CD14-positive monocyte (primary cell): ENCODE data around the gene CISD3. TPM values are rescaled to one million over a fixed set of nuclear protein-coding genes. Genes with fewer than 3 reads are reported as not detected.

Experiments used
- DNase-seq, 3 donors: peaks; one replicate each; pipeline ENCODE4 v3.0.0-alpha.2; 2011 to 2022
- H2AFZ ChIP-seq: 2 replicates; pipeline ENCODE4 v1.6.0; 2012; ENCODE audit warnings: mild to moderate bottlenecking, low read depth, low read length, inconsistent platforms; ENCODE audit not compliant: insufficient read depth, poor library complexity, severe bottlenecking
- H3K27ac ChIP-seq, 2 donors: 1 replicate in 1 of 2; 2 replicates in 1 of 2; pipeline ENCODE4 v1.5.1; 2012 to 2013; ENCODE audit warnings: low read length in 2 of 2, control low read depth in 1 of 2, inconsistent platforms in 1 of 2, low read depth in 1 of 2, mild to moderate bottlenecking in 1 of 2
- H3K27me3 ChIP-seq, 2 donors: one replicate each; pipeline versions ENCODE4 v1.6.0 to v1.6.1; 2011 to 2013; ENCODE audit warnings: low read length in 2 of 2; ENCODE audit not compliant: control insufficient read depth in 2 of 2, insufficient read depth in 2 of 2
- H3K36me3 ChIP-seq, 2 donors: replicated peaks in 1 of 2; 1 replicate in 1 of 2; 2 replicates in 1 of 2; pipeline versions ENCODE4 v1.5.1 to v1.6.1; 2012 to 2013; ENCODE audit warnings: low read length in 2 of 2, control low read depth in 1 of 2, inconsistent platforms in 1 of 2, mild to moderate bottlenecking in 1 of 2; ENCODE audit not compliant: insufficient read depth in 2 of 2, control insufficient read depth in 1 of 2
- H3K4me1 ChIP-seq, 2 donors: 1 replicate in 1 of 2; 2 replicates in 1 of 2; pipeline versions ENCODE4 v1.5.1 to v1.6.1; 2012 to 2013; ENCODE audit warnings: low read length in 2 of 2, control low read depth in 1 of 2, inconsistent platforms in 1 of 2, mild to moderate bottlenecking in 1 of 2, moderate library complexity in 1 of 2; ENCODE audit not compliant: insufficient read depth in 2 of 2, control insufficient read depth in 1 of 2
- H3K4me2 ChIP-seq: replicated peaks from 2 replicates; pipeline ENCODE3; 2012; ENCODE audit warnings: low read length, moderate library complexity, mild to moderate bottlenecking; ENCODE audit not compliant: poor library complexity, severe bottlenecking; ENCODE audit errors: extremely low read depth
- H3K4me3 ChIP-seq, 3 experiments: fragments of 200-600 bp in 1 of 3; sonication (generic) in 1 of 3; replicated peaks in 1 of 3; 1 replicate in 2 of 3; 2 replicates in 1 of 3; pipeline ENCODE4 v1.5.1; 2011 to 2013; ENCODE audit warnings: low read length in 3 of 3, mild to moderate bottlenecking in 3 of 3, control low read depth in 2 of 3, low read depth in 2 of 3, inconsistent platforms in 1 of 3, moderate library complexity in 1 of 3
- H3K79me2 ChIP-seq: 2 replicates; pipeline ENCODE4 v1.6.0; 2012; ENCODE audit warnings: mild to moderate bottlenecking, control low read depth, inconsistent platforms, low read length, moderate library complexity; ENCODE audit not compliant: insufficient read depth
- H3K9ac ChIP-seq: 2 replicates; pipeline ENCODE4 v1.6.0; 2017; ENCODE audit warnings: low read length, mild to moderate bottlenecking; ENCODE audit not compliant: insufficient read depth, poor library complexity, severe bottlenecking
- H3K9me3 ChIP-seq, 2 donors: replicated peaks in 1 of 2; 1 replicate in 1 of 2; 2 replicates in 1 of 2; pipeline versions ENCODE4 v1.5.1 to v1.6.1; 2012 to 2013; ENCODE audit warnings: low read length in 2 of 2, control low read depth in 1 of 2; ENCODE audit not compliant: control insufficient read depth in 1 of 2, insufficient read depth in 1 of 2
- H4K20me1 ChIP-seq: 2 replicates; pipeline ENCODE4 v1.6.0; 2012; ENCODE audit warnings: mild to moderate bottlenecking, low read length, control low read depth, moderate library complexity; ENCODE audit not compliant: insufficient read depth
- H3K27ac Mint-ChIP-seq, 7 donors: one replicate each; pipeline ENCODE4 v1.8.0; 2020; ENCODE audit warnings: mild to moderate bottlenecking in 7 of 7, mixed read lengths in 7 of 7, moderate library complexity in 6 of 7, inconsistent platforms in 2 of 7
- H3K27me3 Mint-ChIP-seq, 3 donors: one replicate each; pipeline ENCODE4 v1.8.0; 2021 to 2022; ENCODE audit warnings: low read depth in 3 of 3, mild to moderate bottlenecking in 3 of 3, mixed read lengths in 3 of 3, moderate library complexity in 3 of 3, inconsistent platforms in 1 of 3
- H3K36me3 Mint-ChIP-seq, 2 donors: one replicate each; pipeline ENCODE4 v1.8.0; 2020; ENCODE audit warnings: mixed read lengths in 2 of 2, inconsistent platforms in 1 of 2, mild to moderate bottlenecking in 1 of 2
- H3K4me1 Mint-ChIP-seq: one replicate; pipeline ENCODE4 v1.8.0; 2020; ENCODE audit warnings: mild to moderate bottlenecking, mixed read lengths
- H3K4me3 Mint-ChIP-seq, 2 donors: one replicate each; pipeline ENCODE4 v1.8.0; 2020; ENCODE audit warnings: mild to moderate bottlenecking in 2 of 2, mixed read lengths in 2 of 2, moderate library complexity in 1 of 2
- H3K9me3 Mint-ChIP-seq, 7 donors: one replicate each; pipeline ENCODE4 v1.8.0; 2020 to 2022; ENCODE audit warnings: mixed read lengths in 7 of 7, mild to moderate bottlenecking in 6 of 7, moderate library complexity in 6 of 7, inconsistent platforms in 2 of 7
- WGBS: methylation state at CpG from one replicate; pipeline ENCODE4 v1.1.5; 2013; ENCODE audit warnings: missing lambda C conversion rate; ENCODE audit not compliant: insufficient coverage; 5-methylcytosine and 5-hydroxymethylcytosine counted together
- intact Hi-C, 2 donors: fragments of 100-400 bp; cut with micrococcal nuclease; formaldehyde crosslinking; loops; one replicate each; pipeline versions ENCODE4 v1.15.0 to v1.15.1; 2023
- polyA plus RNA-seq, 3 donors: library from polyadenylated mRNA; depleted of rRNA in 1 of 3; unstranded in 2 of 3; stranded (reverse) in 1 of 3; fragments of 300-500 nt in 2 of 3; fragments of >200 nt in 1 of 3; fragmentation: Illumina TruSeq in 2 of 3; gene quantifications; 1 replicate in 2 of 3; 2 replicates in 1 of 3; pipeline ENCODE4 v1.2.3, GENCODE V29; 2012 to 2021
- TF ChIP-seq, protein P1 (sequence below): fragments of 200-600 bp; IDR thresholded peaks from one replicate; pipeline ENCODE4 v1.8.0; 2022; ENCODE audit warnings: antibody characterized with exemption, mild to moderate bottlenecking

The CISD3 gene
- polyA plus RNA-seq, 3 donors, result 7.1 to 61.2 (median 53.4) TPM

DNA sequence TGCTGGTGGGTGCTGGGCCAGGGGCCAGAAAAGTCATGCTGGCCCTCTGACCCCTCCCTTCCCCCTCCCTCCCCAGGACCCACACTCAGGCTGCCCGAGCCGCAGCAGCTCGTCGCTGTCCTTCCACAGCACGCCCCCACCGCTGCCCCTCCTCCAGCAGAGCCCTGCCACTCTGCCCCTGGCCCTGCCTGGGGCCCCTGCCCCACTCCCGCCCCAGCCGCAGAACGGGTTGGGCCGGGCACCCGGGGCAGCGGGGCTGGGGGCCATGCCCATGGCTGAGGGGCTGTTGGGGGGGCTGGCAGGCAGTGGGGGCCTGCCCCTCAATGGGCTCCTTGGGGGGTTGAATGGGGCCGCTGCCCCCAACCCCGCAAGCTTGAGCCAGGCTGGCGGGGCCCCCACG lies 8.3 kb upstream of the CISD3 start:
- H3K4me3 ChIP-seq, result no peak overlapping the region
- H3K27ac Mint-ChIP-seq, result no peak overlapping the region
- TF ChIP-seq, protein P1, sequence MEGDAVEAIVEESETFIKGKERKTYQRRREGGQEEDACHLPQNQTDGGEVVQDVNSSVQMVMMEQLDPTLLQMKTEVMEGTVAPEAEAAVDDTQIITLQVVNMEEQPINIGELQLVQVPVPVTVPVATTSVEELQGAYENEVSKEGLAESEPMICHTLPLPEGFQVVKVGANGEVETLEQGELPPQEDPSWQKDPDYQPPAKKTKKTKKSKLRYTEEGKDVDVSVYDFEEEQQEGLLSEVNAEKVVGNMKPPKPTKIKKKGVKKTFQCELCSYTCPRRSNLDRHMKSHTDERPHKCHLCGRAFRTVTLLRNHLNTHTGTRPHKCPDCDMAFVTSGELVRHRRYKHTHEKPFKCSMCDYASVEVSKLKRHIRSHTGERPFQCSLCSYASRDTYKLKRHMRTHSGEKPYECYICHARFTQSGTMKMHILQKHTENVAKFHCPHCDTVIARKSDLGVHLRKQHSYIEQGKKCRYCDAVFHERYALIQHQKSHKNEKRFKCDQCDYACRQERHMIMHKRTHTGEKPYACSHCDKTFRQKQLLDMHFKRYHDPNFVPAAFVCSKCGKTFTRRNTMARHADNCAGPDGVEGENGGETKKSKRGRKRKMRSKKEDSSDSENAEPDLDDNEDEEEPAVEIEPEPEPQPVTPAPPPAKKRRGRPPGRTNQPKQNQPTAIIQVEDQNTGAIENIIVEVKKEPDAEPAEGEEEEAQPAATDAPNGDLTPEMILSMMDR, result no peak
- no peak overlapping the region for H3K4me3 Mint-ChIP-seq
- WGBS, result 100% methylated on average over 1 of the region's 16 CpGs
- H3K27me3 ChIP-seq, result no peaks in the 10 kb centered on the region
- H3K4me1 ChIP-seq, result peaks cover 8 to 11% of the 10 kb centered on the region in 2 donors
- H3K9ac ChIP-seq, result no peak overlapping the region
- H3K36me3 ChIP-seq, result peaks cover 31 to 39% of the 10 kb centered on the region in 2 donors
- no peaks in the 10 kb centered on the region for H3K9me3 ChIP-seq
- no peaks in the 10 kb centered on the region for H4K20me1 ChIP-seq
- peaks cover 13% of the 10 kb centered on the region for H3K4me1 Mint-ChIP-seq
- no peak overlapping the region for H3K27ac ChIP-seq
- intact Hi-C loops, result no loop called here
- H3K27me3 Mint-ChIP-seq, result peaks cover 1 to 2% (median 1%) of the 10 kb centered on the region in 3 donors
- DNase-seq, result no peak
- no peak overlapping the region for H2AFZ ChIP-seq
- peaks cover 0 to 4% (median 0%) of the 10 kb centered on the region in 7 donors for H3K9me3 Mint-ChIP-seq
- H3K79me2 ChIP-seq, result no peaks in the 10 kb centered on the region
- H3K4me2 ChIP-seq, result no peak overlapping the region
- peaks cover 44 to 48% of the 10 kb centered on the region in 2 donors for H3K36me3 Mint-ChIP-seq

DNA sequence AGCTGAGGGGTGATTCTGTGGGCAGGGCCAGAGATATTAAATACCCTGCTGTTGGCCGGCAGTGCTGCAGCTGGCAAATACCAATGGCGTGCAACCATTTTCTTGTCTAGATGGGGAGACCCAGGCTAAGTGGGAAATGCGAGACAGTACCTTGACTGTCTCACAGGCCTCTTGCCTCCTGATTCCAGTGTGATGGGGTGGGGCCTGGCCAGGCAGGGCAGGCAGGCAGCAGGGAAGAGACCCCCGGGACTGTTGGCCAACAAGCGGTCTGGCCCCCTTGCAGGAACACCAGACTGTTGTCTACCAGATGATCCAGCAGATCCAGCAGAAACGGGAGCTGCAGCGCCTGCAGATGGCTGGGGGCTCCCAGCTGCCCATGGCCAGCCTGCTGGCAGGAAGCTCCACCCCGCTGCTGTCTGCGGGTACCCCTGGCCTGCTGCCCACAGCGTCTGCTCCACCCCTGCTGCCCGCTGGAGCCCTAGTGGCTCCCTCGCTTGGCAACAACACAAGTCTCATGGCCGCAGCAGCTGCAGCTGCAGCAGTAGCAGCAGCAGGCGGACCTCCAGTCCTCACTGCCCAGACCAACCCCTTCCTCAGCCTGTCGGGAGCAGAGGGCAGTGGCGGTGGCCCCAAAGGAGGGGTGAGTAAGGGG lies 5.7 kb upstream of the CISD3 start:
- WGBS, result 35% methylated on average over 12 of the region's 16 CpGs
- TF ChIP-seq, protein P1, result no peak
- Mint-ChIP-seq H3K4me3 (no peak overlapping the region), H3K27ac (peak overlapping the region in 1 of 7 donors; percentile 32), H3K27me3 (peaks cover 0 to 5% (median 1%) of the 10 kb centered on the region in 3 donors), H3K4me1 (peaks cover 36% of the 10 kb centered on the region), H3K36me3 (peaks cover 23 to 32% of the 10 kb centered on the region in 2 donors), H3K9me3 (peaks cover 0 to 3% (median 0%) of the 10 kb centered on the region in 7 donors)
- no peaks in the 10 kb centered on the region for H3K27me3 ChIP-seq
- H3K4me2 ChIP-seq, result no peak overlapping the region
- intact Hi-C loops, result no loop called here
- peak overlapping the region; percentile 27 for H3K9ac ChIP-seq
- H3K27ac ChIP-seq, result no peak overlapping the region
- peaks cover 20 to 26% of the 10 kb centered on the region in 2 donors for H3K36me3 ChIP-seq
- H3K9me3 ChIP-seq, result no peaks in the 10 kb centered on the region
- H3K79me2 ChIP-seq, result no peaks in the 10 kb centered on the region
- peaks cover 30 to 34% of the 10 kb centered on the region in 2 donors for H3K4me1 ChIP-seq
- H3K4me3 ChIP-seq, result no peak overlapping the region
- no peak for DNase-seq
- H2AFZ ChIP-seq, result no peak overlapping the region
- no peaks in the 10 kb centered on the region for H4K20me1 ChIP-seq
